ENCODE measurements around the gene TRIM24.
"Not testable (repeated sequence)": the region's sequence is repeated elsewhere in the genome, so short reads cannot be mapped to it uniquely, and the experiment has no call there.

The TRIM24 gene

DNA sequence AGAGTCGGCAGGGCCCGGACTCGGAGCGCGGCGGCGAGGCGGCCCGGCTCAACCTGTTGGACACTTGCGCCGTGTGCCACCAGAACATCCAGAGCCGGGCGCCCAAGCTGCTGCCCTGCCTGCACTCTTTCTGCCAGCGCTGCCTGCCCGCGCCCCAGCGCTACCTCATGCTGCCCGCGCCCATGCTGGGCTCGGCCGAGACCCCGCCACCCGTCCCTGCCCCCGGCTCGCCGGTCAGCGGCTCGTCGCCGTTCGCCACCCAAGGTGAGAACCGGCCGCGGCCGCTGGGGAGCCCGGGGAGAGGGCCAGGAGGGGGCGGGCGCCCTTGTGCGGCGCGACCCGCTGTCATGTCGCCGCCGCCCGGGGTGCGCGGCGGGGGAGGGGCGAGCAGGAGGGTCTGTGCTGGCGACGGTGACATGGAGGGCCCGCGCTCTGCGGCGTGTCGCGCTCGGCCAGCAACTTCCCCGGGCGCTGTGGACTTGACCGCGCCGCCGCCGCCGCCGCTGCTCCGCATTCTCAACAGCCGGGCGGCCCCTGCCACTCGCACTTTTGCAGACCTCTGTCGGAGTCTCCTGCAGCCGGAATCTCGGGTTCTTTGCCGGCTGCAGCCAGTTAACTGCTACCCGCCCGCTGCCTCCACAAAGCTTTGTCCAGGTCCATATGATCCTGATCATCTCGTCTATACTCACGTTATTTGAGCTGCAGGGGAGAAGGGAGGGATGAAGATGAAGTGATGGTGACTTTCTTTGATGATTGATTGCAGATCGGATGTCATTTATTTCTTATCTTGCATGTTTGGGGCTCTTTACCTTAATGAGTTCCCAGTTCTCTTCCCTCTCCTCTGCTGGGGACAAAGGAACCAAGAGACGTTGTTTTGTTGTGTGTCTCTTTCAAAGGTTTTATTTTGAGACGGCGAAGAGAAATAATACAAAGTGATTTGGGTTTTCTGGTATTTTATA lies 869 bp downstream of the TRIM24 start:
- peak; percentile 48 for DNase-seq (ENCODE audit: low spot score)

DNA sequence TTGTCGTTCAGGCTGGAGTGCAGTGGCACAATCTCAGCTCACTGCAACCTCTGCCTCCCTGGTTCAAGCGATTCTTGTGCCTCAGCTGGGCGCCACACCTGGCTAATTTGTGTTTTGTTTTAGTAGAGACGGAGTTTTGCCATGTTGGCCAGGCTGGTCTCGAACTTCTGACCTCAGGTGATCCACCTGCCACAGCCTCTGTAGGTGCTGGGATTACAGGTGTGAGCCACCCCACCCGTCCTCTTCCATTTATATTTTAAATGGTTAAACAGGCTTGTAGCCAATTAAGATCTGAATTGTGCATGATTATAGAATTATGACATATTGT lies 3.2 kb downstream of the TRIM24 start:
- DNase-seq (ENCODE audit: low spot score), result not testable (repeated sequence)

GRCh38 chr7:138465046-138465445 lies 5.0 kb downstream of the TRIM24 start:
- no peak for DNase-seq (ENCODE audit: low spot score)

- not testable (repeated sequence) for DNase-seq (ENCODE audit: low spot score)
These were observed 6.2 kb downstream of the TRIM24 start for GRCh38 chr7:138466069-138466756.

GRCh38 chr7:138468244-138469123 lies 8.4 kb downstream of the TRIM24 start:
- DNase-seq (ENCODE audit: low spot score), result peak; percentile 81

- DNase-seq (ENCODE audit: low spot score), result no peak
These were observed 10.5 kb downstream of the TRIM24 start for GRCh38 chr7:138470391-138471157.

GRCh38 chr7:138472292-138473079 lies 12.4 kb downstream of the TRIM24 start:
- no peak for DNase-seq (ENCODE audit: low spot score)

- no peak for DNase-seq (ENCODE audit: low spot score)
These were observed 15.3 kb downstream of the TRIM24 start for GRCh38 chr7:138475377-138475776.

- DNase-seq (ENCODE audit: low spot score), result no peak
These were observed 17.1 kb downstream of the TRIM24 start for GRCh38 chr7:138477081-138477578.

- no peak for DNase-seq (ENCODE audit: low spot score)
These were observed 17.5 kb downstream of the TRIM24 start for GRCh38 chr7:138477581-138477980.

DNA sequence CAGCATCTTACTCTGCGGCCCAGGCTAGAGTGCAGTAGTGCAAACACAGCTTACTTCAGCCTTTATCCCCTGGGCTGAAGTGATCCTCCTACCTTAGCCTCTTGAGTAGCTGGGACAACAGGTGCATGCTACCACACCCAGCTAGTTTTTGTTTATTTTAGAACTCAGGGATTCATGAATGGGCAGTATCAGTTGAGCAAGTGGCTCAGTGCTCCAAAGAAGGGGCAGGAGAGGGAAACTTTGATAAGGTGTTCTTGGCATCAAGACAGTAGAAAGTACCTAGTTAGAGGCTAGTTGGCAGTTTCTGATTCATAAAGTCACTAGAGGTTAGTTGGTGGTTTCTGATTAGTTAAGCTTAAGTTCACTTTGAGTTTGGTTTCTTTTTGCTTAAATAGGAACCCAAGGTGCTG lies 18.4 kb downstream of the TRIM24 start:
- DNase-seq (ENCODE audit: low spot score), result no peak

- no peak for DNase-seq (ENCODE audit: low spot score)
These were observed 20.5 kb downstream of the TRIM24 start for GRCh38 chr7:138480527-138480926.

GRCh38 chr7:138481447-138482380 lies 21.7 kb downstream of the TRIM24 start:
- DNase-seq (ENCODE audit: low spot score), result no peak

DNA sequence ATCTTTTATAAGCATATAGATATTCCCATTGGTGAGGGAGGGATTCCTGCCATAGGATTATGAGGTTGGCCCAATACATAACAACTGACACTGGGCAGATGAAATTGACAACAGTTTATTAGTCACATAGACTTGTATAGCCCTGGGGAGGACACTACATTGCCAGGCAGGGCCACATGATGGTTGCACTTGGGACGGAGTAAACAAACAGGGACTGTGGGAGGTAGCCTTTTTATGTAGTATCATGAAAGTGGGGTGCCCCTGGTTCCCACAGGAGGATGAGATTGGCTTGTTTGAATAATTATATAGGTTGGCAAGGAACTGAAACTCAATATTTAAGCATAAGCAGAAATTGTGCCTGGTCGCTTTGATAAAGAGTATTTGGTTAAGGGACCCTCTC lies 23.5 kb downstream of the TRIM24 start:
- DNase-seq (ENCODE audit: low spot score), result no peak

DNA sequence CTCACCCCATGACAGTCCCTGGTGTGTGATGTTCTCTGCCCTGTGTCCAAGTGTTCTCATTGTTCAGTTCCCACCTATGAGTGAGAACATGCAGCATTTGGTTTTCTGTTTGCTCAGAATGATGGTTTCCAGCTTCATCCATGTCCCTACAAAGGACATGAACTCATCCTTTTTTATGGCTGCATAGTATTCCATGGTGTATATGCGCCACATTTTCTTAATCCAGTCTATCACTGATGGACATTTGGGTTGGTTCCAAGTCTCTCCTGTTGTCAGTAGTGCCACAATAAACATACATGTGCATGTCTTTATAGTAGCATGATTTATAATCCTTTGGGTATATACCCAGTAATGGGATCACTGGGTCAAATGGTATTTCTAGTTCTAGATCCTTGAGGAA lies 25.4 kb downstream of the TRIM24 start:
- not testable (repeated sequence) for DNase-seq (ENCODE audit: low spot score)

GRCh38 chr7:138489139-138489538 lies 29.1 kb downstream of the TRIM24 start:
- not testable (repeated sequence) for DNase-seq (ENCODE audit: low spot score)

DNA sequence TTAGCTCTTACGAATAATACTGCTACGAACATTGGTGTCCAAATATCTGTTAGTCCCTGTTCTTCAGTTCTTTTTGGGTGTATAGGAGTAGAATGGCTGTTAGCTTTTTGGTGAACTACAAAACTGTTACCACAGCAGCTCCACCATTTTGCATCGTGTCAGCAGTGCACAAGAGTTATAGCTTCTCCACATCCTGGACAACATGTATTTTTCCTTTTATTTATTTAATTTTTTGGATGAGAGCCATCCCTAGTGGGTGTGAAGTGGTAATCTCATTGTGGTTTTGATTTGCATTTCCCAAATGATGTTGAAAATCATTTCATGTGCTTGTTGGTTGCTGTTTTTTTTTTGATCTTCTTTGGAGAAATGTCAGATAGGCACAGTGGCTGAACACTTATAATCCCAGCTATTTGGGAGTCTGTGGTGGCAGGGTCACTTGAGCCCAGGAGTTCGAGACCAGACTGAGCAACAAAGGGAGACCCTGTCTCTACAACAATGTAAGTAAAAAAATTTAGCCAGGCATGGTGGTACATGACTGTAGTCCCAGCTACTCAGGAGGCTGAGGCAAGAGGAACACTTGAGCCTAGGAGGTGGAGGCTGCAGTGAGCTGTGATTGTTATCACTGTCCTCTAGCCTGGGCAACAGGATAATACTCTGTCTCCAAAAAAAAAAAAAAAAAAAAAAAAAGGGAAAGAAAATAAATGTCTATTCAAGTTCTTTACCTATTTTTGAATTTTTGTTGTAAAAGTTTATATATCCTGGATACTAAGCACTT lies 31.7 kb downstream of the TRIM24 start:
- DNase-seq (ENCODE audit: low spot score), result no peak

GRCh38 chr7:138492423-138492822 lies 32.4 kb downstream of the TRIM24 start:
- no peak for DNase-seq (ENCODE audit: low spot score)

DNA sequence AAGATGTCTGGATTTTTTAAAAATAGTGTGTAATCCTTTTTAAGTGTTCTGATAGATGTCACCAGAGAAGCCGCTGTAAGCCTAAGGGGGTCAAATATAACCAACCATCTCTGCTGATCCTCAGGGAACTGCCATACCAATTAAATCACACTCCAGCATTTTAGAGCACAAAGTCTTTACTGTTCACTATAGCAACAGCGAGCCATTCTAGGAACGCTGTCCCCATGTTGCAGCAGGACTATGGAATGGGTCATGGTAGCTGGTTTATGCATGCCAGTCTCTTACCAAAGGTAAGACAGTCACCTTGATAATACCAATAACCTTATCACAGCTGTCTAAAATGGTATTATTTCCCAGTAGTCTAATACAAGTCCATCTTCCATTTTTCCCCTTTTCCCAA lies 33.5 kb downstream of the TRIM24 start:
- no peak for DNase-seq (ENCODE audit: low spot score)
